GM19467 (cell line): ENCODE results near the gene TSPAN12.
"Not testable (repeated sequence)": the region's sequence is repeated elsewhere in the genome, so short reads cannot be mapped to it uniquely, and the experiment has no call there.

Experiments used
- ATAC-seq: cut with Tn5 transposase; IDR thresholded peaks from one replicate; pipeline ENCODE4 v1.9.1; 2021; ENCODE audit warnings: mild to moderate bottlenecking, moderate library complexity; ENCODE audit not compliant: unreplicated experiment

The TSPAN12 gene

GRCh38 chr7:120806669-120807068, 51.3 kb downstream of the TSPAN12 start:
- peak; percentile 74 for ATAC-seq

DNA sequence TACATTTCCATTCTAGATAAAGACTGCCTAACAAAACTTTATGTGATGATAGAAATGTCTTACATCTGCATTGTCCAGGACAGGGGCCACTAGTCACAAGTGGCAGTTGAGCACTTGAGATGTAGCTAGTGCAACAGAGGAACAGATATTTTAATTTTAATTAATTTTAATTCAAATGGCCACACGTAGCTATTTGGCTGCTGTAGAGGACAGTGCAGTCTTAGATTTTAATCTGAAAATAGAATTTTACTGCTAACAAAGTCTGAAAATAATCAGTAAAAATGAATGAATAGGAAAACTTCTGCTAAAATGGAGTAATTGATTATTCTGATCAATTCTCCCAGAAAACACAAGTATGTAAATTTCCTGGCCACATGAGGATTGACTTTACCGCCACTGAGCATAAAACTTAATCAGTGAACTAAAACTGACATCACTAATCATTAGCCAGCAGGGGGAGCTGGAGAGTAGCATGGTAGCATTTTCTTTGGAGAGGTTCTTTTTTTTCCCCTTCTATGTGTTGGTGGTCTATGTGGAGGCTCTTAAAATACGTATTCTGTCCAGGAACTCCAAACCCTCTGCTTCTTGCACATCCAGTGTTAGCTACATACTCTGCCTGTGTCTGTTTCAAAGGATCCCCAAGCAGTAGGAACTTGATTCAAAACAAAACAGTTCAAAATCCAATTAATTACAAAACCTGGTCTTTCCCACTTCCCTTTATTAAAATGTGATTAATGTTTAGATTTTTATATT, 52.1 kb downstream of the TSPAN12 start:
- ATAC-seq: peak; percentile 60

- ATAC-seq: no peak
These were observed 55.2 kb downstream of the TSPAN12 start for GRCh38 chr7:120802751-120803150.

- no peak for ATAC-seq
These were observed 58.0 kb downstream of the TSPAN12 start for GRCh38 chr7:120799813-120800475.

- no peak for ATAC-seq
These were observed 58.8 kb downstream of the TSPAN12 start for GRCh38 chr7:120799147-120799546.

- ATAC-seq: no peak
These were observed 60.8 kb downstream of the TSPAN12 start for GRCh38 chr7:120797026-120797645.

GRCh38 chr7:120794106-120794729, 63.7 kb downstream of the TSPAN12 start:
- no peak for ATAC-seq

- no peak for ATAC-seq
These were observed 64.6 kb downstream of the TSPAN12 start for GRCh38 chr7:120793213-120793936.

- no peak for ATAC-seq
These were observed 65.1 kb downstream of the TSPAN12 start for GRCh38 chr7:120792861-120793130.

- ATAC-seq: peak; percentile 92
These were observed 65.7 kb downstream of the TSPAN12 start for GRCh38 chr7:120792091-120792860.

DNA sequence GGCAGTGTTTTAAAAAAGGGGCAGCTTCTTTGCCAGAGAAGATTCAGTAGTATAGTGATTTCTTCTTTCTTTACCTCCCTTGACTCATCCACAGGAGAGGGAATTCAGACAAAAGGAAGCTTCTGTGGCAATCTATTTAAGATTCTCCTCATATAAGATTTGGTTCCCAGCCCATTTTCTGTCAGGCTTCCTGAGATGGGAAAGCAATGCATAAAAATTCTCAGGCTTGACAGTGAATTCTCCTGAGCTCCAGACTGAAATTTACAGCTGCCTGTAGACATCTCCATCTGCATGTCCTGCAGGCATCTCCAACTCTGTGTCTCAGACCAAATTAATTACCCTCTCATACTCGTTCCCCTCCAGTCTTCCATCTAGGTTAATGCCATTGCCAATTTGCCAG, 72.8 kb downstream of the TSPAN12 start:
- no peak for ATAC-seq

- no peak for ATAC-seq
These were observed 74.2 kb downstream of the TSPAN12 start for GRCh38 chr7:120783721-120784120.

- no peak for ATAC-seq
These were observed 74.7 kb downstream of the TSPAN12 start for GRCh38 chr7:120783273-120783672.

- ATAC-seq: not testable (repeated sequence)
These were observed 76.0 kb downstream of the TSPAN12 start for GRCh38 chr7:120781924-120782323.

- no peak for ATAC-seq
These were observed 77.0 kb downstream of the TSPAN12 start for GRCh38 chr7:120780938-120781337.

DNA sequence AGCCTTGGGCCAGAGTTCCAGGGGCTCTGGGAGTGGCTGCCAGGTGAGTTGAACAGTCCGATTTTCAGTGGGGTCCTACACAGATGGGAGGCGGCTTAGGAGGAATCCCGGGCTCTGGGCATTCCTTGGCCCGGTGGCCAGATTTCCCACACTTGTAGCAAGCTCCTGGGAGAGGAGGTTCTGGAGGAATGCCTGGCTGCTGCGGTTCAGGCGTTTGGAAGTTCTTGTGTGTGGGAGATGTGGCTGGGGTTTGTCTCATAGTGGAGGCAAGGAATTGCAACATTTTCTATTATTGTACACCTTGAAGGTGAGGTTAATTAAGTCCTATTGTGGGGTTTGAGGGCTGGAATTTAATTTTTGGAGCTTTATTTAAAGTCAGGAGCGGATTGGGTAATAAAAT, 77.5 kb downstream of the TSPAN12 start:
- not testable (repeated sequence) for ATAC-seq

DNA sequence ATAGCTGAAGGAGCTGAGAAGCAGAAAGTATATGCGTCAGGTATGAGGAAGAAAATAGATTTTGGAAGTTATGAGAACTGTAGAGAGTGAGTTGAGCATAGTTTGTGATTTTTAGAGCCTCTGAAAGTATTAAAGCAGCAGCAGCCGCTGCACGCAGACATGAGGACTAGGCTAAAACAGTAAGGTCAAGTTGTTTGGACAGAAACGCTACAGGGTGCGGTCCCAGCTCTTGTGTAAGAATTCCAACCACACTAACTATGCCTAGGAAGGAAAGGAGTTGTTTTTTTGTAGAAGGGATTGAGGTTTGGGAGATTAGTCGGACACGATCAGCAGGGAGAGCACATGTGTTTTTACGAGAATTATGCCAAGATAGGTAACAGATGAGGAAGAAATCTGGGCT, 78.9 kb downstream of the TSPAN12 start:
- not testable (repeated sequence) for ATAC-seq

DNA sequence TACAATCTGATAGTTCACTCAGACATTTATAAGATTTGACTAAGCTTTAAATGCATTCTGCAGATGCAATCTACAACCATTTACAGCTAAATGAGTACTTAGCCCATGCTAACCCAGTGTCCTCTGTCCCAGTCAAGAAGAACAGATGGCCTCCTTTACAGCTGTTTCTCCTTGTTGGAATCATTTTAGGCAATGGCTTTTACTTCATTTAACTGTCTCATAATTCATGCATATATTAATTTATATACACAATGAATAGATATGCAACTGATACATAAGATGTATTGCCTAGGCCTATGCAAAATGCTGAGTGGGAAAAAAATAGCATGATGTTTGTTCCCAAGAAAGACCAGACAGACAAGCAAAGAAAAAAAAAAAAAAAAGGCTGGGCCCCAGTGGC, 82.2 kb downstream of the TSPAN12 start:
- ATAC-seq: no peak

DNA sequence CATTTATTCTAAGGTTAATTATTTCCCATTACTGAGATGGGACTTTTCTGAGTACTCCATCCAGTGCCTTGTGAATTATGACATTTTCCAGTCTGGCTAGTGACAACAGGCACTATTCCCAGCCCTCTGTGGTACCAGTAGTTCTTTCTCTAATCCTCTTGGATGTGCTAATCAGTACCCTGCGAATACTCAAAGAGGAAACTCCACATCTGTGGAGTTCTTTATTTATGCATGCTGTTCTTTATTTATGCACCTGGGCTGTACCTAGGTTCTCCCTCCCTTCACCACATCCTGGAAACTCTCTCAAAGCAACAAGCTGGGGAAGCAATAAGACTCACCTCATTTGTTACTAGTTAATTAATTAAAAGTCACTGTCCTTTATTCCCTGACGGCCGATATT, 83.5 kb downstream of the TSPAN12 start:
- ATAC-seq: no peak

DNA sequence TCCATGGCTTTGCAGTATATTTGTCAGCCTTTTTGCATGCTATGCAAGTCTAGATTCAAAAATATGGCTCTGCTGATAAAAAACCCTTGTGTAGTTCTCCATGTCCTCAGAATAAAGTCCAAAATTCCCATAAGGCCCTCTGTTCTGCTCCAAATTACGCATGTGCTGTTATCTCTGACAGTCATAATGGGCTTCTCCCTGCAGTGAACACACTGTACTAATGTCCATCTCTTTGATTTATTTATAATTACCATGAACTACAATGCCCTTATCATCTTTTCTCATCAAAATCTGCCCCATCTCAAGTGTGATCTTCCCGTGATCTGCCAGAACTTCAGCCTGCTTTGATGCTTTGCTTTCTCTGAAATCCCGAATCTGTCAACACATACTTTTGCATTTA, 87.7 kb downstream of the TSPAN12 start:
- ATAC-seq: no peak
